ENCODE data around the gene KCNAB1. TPM values are rescaled to one million over a fixed set of nuclear protein-coding genes. Genes with fewer than 3 reads are reported as not detected.

KCNAB1 gene
- total RNA-seq, 4 donors from 2014 or later = 4.2 to 11.4 (median 7.8) TPM

DNA sequence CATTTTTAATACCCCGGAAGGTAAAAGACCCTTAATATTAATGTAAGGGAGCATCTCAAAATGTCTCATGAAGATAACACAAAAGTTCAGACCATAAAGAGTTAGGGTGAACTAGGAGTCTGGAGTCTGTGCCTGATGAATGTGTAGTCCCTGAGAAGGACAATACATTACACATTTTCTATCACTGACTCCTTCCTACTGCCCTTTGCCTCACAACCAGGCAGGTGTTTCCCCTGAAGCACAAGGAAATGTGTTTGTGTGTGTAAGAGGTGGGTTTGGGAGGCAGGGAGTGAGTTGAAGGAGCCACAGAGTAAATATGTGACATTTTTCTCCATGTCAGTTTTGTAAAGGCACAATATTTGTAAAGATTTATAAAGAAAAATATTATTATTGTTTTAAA lies 375.4 kb downstream of the KCNAB1 start:
- WGBS, 2 donors = 87 to 100% methylated on average over 1 of the region's 1 CpG
- Histone ChIP-seq H3K9me3 (peaks cover 0 to 9% (median 0%) of the 10 kb centered on the region in 4 donors), H3K36me3 (no peaks in the 10 kb centered on the region), H3K27ac (no peak overlapping the region), H3K27me3 (no peaks in the 10 kb centered on the region), H3K4me3 (no peak overlapping the region), H3K4me1 (peaks cover 0 to 2% (median 0%) of the 10 kb centered on the region in 4 donors)
- DNase-seq (ENCODE audit: low spot score in 2 of 2) = no peak
- TF ChIP-seq, protein P1, sequence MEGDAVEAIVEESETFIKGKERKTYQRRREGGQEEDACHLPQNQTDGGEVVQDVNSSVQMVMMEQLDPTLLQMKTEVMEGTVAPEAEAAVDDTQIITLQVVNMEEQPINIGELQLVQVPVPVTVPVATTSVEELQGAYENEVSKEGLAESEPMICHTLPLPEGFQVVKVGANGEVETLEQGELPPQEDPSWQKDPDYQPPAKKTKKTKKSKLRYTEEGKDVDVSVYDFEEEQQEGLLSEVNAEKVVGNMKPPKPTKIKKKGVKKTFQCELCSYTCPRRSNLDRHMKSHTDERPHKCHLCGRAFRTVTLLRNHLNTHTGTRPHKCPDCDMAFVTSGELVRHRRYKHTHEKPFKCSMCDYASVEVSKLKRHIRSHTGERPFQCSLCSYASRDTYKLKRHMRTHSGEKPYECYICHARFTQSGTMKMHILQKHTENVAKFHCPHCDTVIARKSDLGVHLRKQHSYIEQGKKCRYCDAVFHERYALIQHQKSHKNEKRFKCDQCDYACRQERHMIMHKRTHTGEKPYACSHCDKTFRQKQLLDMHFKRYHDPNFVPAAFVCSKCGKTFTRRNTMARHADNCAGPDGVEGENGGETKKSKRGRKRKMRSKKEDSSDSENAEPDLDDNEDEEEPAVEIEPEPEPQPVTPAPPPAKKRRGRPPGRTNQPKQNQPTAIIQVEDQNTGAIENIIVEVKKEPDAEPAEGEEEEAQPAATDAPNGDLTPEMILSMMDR (IDR thresholded peaks at IDR 0.05) = no peak
- TF ChIP-seq EP300 (IDR thresholded peaks at IDR 0.05) (no peak), POLR2A (IDR thresholded peaks at IDR 0.05) (no peak)

DNA sequence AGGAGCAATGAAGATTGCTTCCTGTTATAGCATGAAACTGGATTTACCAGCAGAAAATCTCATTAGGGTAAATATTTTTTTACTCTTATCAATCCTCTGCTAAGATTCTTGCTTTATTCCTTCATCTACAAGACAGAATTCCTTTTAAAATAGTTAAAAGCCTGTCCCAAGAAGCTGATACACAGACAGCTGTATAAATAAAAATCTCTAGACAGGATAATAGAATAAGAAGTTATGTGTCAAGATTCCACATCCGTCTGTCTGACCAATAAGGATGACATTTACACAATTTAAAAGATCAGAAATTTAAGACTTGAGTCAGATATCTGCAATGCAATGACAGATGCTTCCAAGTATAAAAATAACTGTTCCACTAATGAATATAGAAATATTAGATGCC lies 376.9 kb downstream of the KCNAB1 start:
- H3K27me3 ChIP-seq = no peaks in the 10 kb centered on the region
- peaks cover 0 to 2% (median 0%) of the 10 kb centered on the region in 4 donors for H3K4me1 ChIP-seq
- DNase-seq (ENCODE audit: low spot score in 2 of 2) = no peak
- H3K4me3 ChIP-seq = no peak overlapping the region
- no peak overlapping the region for H3K27ac ChIP-seq
- H3K36me3 ChIP-seq = no peaks in the 10 kb centered on the region
- 44 to 46% methylated on average over 1 of the region's 1 CpG for WGBS, 2 donors
- no peak for TF ChIP-seq EP300 (IDR thresholded peaks at IDR 0.05)
- TF ChIP-seq, protein P1 (IDR thresholded peaks at IDR 0.05) = no peak
- no peak for TF ChIP-seq POLR2A (IDR thresholded peaks at IDR 0.05)
- peaks cover 0 to 9% (median 0%) of the 10 kb centered on the region in 4 donors for H3K9me3 ChIP-seq

DNA sequence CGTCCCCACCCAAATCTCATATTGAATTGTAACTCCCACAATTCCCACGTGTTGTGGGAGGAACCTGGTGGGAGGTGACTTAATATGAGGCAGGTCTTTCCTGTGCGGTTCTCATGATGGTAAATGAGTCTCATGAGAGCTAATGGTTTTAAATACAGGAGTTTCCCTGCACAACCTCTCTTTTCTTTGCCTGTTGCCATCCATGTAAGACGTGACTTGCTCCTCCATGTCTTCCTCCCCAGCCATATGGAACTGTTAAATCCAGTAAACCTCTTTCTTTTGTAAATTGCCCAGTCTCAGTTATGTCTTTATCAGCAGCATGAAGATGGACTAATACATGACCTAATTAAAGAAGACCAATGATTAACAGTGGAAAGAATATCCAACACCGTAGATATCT lies 377.9 kb downstream of the KCNAB1 start:
- no peak overlapping the region for H3K27ac ChIP-seq
- peaks cover 0 to 9% (median 0%) of the 10 kb centered on the region in 4 donors for H3K9me3 ChIP-seq
- no peak for TF ChIP-seq POLR2A (IDR thresholded peaks at IDR 0.05)
- TF ChIP-seq EP300 (IDR thresholded peaks at IDR 0.05) = no peak
- TF ChIP-seq, protein P1 (IDR thresholded peaks at IDR 0.05) = no peak
- no peaks in the 10 kb centered on the region for H3K27me3 ChIP-seq
- WGBS, 2 donors = 89 to 90% methylated on average over 5 of the region's 5 CpGs
- no peaks in the 10 kb centered on the region for H3K4me1 ChIP-seq
- no peak overlapping the region for H3K4me3 ChIP-seq
- DNase-seq (ENCODE audit: low spot score in 2 of 2) = no peak
- H3K36me3 ChIP-seq = no peaks in the 10 kb centered on the region

DNA sequence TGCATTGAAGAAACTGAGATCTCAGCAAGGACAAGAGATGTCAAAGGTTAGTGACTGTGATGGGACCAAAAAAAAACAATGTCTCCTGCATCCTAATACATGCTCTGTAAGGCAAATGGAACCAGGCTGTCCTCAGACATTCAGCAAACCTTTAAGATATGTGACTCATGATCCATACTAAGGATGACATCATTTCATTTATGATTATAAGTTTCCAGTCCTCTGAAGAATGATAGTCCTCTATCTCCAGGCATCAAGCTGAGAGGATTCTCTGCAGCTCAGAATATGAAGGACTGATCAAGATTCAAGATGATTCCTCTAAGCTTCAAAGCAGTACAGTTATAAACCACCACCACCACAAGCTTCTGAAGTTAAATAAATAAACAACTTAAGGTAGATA lies 386.9 kb downstream of the KCNAB1 start:
- no peak for DNase-seq (ENCODE audit: low spot score in 2 of 2)
- Histone ChIP-seq H3K9me3 (no peaks in the 10 kb centered on the region), H3K4me1 (peaks cover 0 to 9% (median 0%) of the 10 kb centered on the region in 4 donors), H3K36me3 (no peaks in the 10 kb centered on the region), H3K27ac (no peak overlapping the region), H3K4me3 (no peak overlapping the region), H3K27me3 (no peaks in the 10 kb centered on the region)
- TF ChIP-seq POLR2A (IDR thresholded peaks at IDR 0.05) = no peak
- TF ChIP-seq, protein P1 (IDR thresholded peaks at IDR 0.05) = no peak
- TF ChIP-seq EP300 (IDR thresholded peaks at IDR 0.05) = no peak

DNA sequence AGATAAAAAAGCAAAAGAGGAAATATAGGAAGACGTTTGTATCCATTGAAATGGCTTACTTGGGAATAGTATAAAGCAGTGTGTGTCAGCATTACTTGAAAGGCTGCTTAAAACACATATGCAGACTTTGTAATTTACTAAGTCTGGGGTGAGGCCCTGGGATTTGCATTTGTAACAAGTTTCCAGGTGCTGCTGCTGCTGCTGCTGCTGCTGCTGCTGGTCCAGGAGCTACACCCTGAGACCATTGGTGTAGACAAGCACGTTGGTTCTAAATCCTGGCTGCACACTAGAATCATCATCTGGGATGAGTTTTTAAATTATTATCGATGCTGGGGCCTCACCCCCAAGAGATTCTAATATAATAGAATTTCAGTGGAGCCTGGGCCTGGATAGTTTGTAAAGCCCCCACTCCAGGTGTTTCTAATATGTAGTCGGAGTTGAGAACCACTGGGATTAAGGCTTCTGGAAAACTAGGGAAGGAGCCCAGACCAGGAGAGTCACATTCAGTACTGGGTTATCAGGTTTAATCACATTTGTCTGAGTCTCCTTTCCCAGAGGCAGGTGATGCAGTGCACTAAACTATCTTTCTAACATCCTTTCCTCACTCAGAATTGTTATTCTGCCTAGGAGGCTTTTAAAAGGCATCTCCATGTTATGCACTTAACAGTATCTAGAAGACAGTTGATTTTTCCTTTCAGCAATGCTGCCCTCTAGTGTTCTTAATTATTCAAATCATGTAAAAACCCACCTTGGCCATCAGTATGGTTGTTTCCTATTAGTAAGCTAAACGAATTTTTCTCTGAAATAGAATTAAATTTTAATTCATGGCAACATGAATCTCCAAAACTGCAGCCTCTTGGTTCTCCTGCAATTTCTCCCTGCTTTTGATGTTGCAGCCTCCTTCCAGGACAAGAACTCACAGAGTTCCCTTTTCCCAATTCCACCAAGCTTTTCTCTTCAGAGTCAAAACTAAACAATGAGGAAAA lies 389.1 kb downstream of the KCNAB1 start:
- Histone ChIP-seq H3K9me3 (no peaks in the 10 kb centered on the region), H3K36me3 (no peaks in the 10 kb centered on the region), H3K4me1 (peaks cover 0 to 14% (median 0%) of the 10 kb centered on the region in 4 donors), H3K27me3 (no peaks in the 10 kb centered on the region), H3K27ac (no peak overlapping the region), H3K4me3 (no peak overlapping the region)
- DNase-seq (ENCODE audit: low spot score in 2 of 2) = peak in 1 of 2 donors; percentile 25
- 55% methylated on average over 5 of the region's 5 CpGs for WGBS, 2 donors
- no peak for TF ChIP-seq POLR2A (IDR thresholded peaks at IDR 0.05)
- TF ChIP-seq, protein P1 (IDR thresholded peaks at IDR 0.05) = peak; percentile 40 to 78 (median 58)
- TF ChIP-seq EP300 (IDR thresholded peaks at IDR 0.05) = no peak

Measured in tibial nerve (tissue), 4 donors.